H1 (cell line): ENCODE data around the gene GPC6. TPM values are rescaled to one million over a fixed set of nuclear protein-coding genes. Genes with fewer than 3 reads are reported as not detected.

Experiments
- CTCF ChIA-PET: fragments of 300-600 bp; sonication (Branson Sonifier 250); formaldehyde crosslinking; loops from one replicate; lab custom pipeline; 2021; ENCODE audit not compliant: partially characterized antibody; lab: Charles Lee
- POLR2A ChIA-PET: fragments of 300-600 bp; sonication (Branson Sonifier 250); formaldehyde crosslinking; loops from one replicate; lab custom pipeline; 2021; ENCODE audit warnings: inconsistent platforms; ENCODE audit not compliant: partially characterized antibody; lab: Charles Lee
- DNase-seq, 2 experiments: peaks; one replicate each; pipeline versions ENCODE4 v3.0.0 to v3.0.0-alpha.2; 2010 to 2022; ENCODE audit warnings: low spot score in 2 of 2, low read depth in 1 of 2, mixed read lengths in 1 of 2
- FAIRE-seq: peaks from 2 replicates; lab custom pipeline; 2011; peaks lifted over from hg19 to GRCh38; lab: Jason Lieb, UNC
- H2AFZ ChIP-seq: 2 replicates; pipeline ENCODE4 v1.8.1; 2012; ENCODE audit warnings: low read length, inconsistent platforms
- H2AK5ac ChIP-seq: 2 replicates; pipeline ENCODE4 v1.6.1; 2013; ENCODE audit warnings: low read depth, low read length
- H2BK120ac ChIP-seq: replicated peaks from 2 replicates; pipeline ENCODE3; 2013; ENCODE audit warnings: low read depth, low read length, inconsistent platforms
- H2BK12ac ChIP-seq: 2 replicates; pipeline ENCODE4 v1.6.1; 2013; ENCODE audit warnings: low read depth, low read length
- H2BK15ac ChIP-seq: 2 replicates; pipeline ENCODE4 v1.6.1; 2013; ENCODE audit warnings: low read length
- H2BK20ac ChIP-seq: 2 replicates; pipeline ENCODE4 v1.6.1; 2013; ENCODE audit warnings: low read length
- H2BK5ac ChIP-seq: 2 replicates; pipeline ENCODE4 v1.6.1; 2013; ENCODE audit warnings: low read depth, low read length
- H3K14ac ChIP-seq: 2 replicates; pipeline ENCODE4 v1.6.1; 2013; ENCODE audit warnings: inconsistent platforms; ENCODE audit not compliant: insufficient read length
- H3K18ac ChIP-seq: 2 replicates; pipeline ENCODE4 v1.6.1; 2013; ENCODE audit warnings: low read length; ENCODE audit errors: extremely low read depth
- H3K23ac ChIP-seq: 2 replicates; pipeline ENCODE4 v1.6.1; 2013; ENCODE audit warnings: inconsistent platforms; ENCODE audit not compliant: insufficient read length
- H3K23me2 ChIP-seq: 2 replicates; pipeline ENCODE4 v1.6.1; 2013; ENCODE audit warnings: low read depth, low read length
- H3K27ac ChIP-seq: 2 replicates; pipeline ENCODE4 v1.6.1; 2011; ENCODE audit warnings: low read depth, low read length, inconsistent platforms
- H3K27me3 ChIP-seq, 4 experiments: replicated peaks in 1 of 4; 1 replicate in 1 of 4; 2 replicates in 3 of 4; pipeline versions ENCODE4 v1.6.1 to v1.8.1; 2011 to 2013; ENCODE audit warnings: low read length in 3 of 4, mild to moderate bottlenecking in 3 of 4, inconsistent platforms in 2 of 4, mixed read lengths in 2 of 4, moderate library complexity in 1 of 4; ENCODE audit not compliant: control insufficient read depth in 3 of 4, insufficient read depth in 3 of 4; ENCODE audit errors: extremely low read depth in 1 of 4
- H3K36me3 ChIP-seq, 4 experiments: 2 replicates each; pipeline versions ENCODE4 v1.6.1 to v1.8.1; 2011 to 2013; ENCODE audit warnings: mild to moderate bottlenecking in 4 of 4, low read length in 3 of 4, moderate library complexity in 2 of 4, control low read depth in 1 of 4, inconsistent platforms in 1 of 4; ENCODE audit not compliant: insufficient read depth in 4 of 4, control insufficient read depth in 2 of 4
- H3K4ac ChIP-seq: replicated peaks from 2 replicates; pipeline ENCODE3; 2013; ENCODE audit warnings: low read length, low read depth, mixed read lengths, inconsistent platforms; ENCODE audit not compliant: insufficient read length
- H3K4me1 ChIP-seq, 4 experiments: replicated peaks in 1 of 4; 1 replicate in 1 of 4; 2 replicates in 3 of 4; pipeline versions ENCODE4 v1.6.1 to v1.8.1; 2011 to 2013; ENCODE audit warnings: low read length in 3 of 4, inconsistent platforms in 2 of 4, mixed read lengths in 1 of 4; ENCODE audit not compliant: insufficient read depth in 4 of 4, control insufficient read depth in 3 of 4
- H3K4me2 ChIP-seq, 2 experiments: 2 replicates each; pipeline versions ENCODE4 v1.6.1 to v1.8.1; 2011 to 2013; ENCODE audit warnings: low read depth in 2 of 2, low read length in 2 of 2, control low read depth in 1 of 2, inconsistent platforms in 1 of 2, mild to moderate bottlenecking in 1 of 2; ENCODE audit not compliant: insufficient read depth in 1 of 2
- H3K4me3 ChIP-seq, 4 experiments: fragments of 200-600, 300-600 bp in 1 of 4; sonication (generic), shearing (Covaris generic), sonication (Bioruptor Twin) in 1 of 4; 2 replicates each; pipeline versions ENCODE4 v1.5.1 to v1.8.1; 2011 to 2016; ENCODE audit warnings: low read length in 4 of 4, low read depth in 3 of 4, control low read depth in 2 of 4, inconsistent platforms in 2 of 4, mild to moderate bottlenecking in 2 of 4, mixed read lengths in 1 of 4, moderate library complexity in 1 of 4; ENCODE audit not compliant: insufficient read depth in 2 of 4; ENCODE audit errors: extremely low read depth in 1 of 4
- H3K56ac ChIP-seq: replicated peaks from 2 replicates; pipeline ENCODE3; 2013; ENCODE audit warnings: low read depth, mild to moderate bottlenecking, mixed read lengths, low read length, inconsistent platforms; ENCODE audit not compliant: insufficient read length
- H3K79me1 ChIP-seq: 2 replicates; pipeline ENCODE4 v1.6.1; 2013; ENCODE audit warnings: low read depth, low read length, control low read depth
- H3K79me2 ChIP-seq, 2 experiments: 2 replicates each; pipeline versions ENCODE4 v1.6.1 to v1.8.1; 2012 to 2013; ENCODE audit warnings: low read length in 2 of 2, mild to moderate bottlenecking in 2 of 2, inconsistent platforms in 1 of 2; ENCODE audit not compliant: insufficient read depth in 2 of 2, control insufficient read depth in 1 of 2
- H3K9ac ChIP-seq, 4 experiments: replicated peaks in 1 of 4; 1 replicate in 1 of 4; 2 replicates in 3 of 4; pipeline versions ENCODE4 v1.6.1 to v1.8.1; 2011 to 2013; ENCODE audit warnings: low read depth in 3 of 4, low read length in 3 of 4, control low read depth in 2 of 4, mild to moderate bottlenecking in 2 of 4, moderate library complexity in 2 of 4, inconsistent platforms in 1 of 4; ENCODE audit errors: extremely low read depth in 1 of 4
- H3K9me3 ChIP-seq, 2 experiments: 2 replicates each; pipeline versions ENCODE4 v1.6.1 to v1.8.1; 2012 to 2013; ENCODE audit warnings: mild to moderate bottlenecking in 2 of 2, moderate library complexity in 2 of 2, control low read depth in 1 of 2, inconsistent platforms in 1 of 2, low read depth in 1 of 2, low read length in 1 of 2, mixed read lengths in 1 of 2; ENCODE audit not compliant: insufficient read depth in 2 of 2
- H4K20me1 ChIP-seq, 2 experiments: replicated peaks in 1 of 2; 2 replicates each; pipeline versions ENCODE3 to v1.8.1; 2011 to 2013; ENCODE audit warnings: inconsistent platforms in 2 of 2, low read length in 2 of 2, mild to moderate bottlenecking in 1 of 2; ENCODE audit not compliant: insufficient read depth in 2 of 2, control insufficient read depth in 1 of 2
- H4K5ac ChIP-seq: 2 replicates; pipeline ENCODE4 v1.6.1; 2013; ENCODE audit warnings: low read length, low read depth, mixed read lengths, inconsistent platforms; ENCODE audit not compliant: insufficient read length
- H4K8ac ChIP-seq: 2 replicates; pipeline ENCODE4 v1.8.0; 2013; ENCODE audit warnings: mild to moderate bottlenecking, moderate library complexity, low read length, inconsistent platforms; ENCODE audit not compliant: insufficient read depth; ENCODE audit errors: extremely low read depth
- H4K91ac ChIP-seq: replicated peaks from 2 replicates; pipeline ENCODE3; 2013; ENCODE audit warnings: low read length, mixed read lengths, inconsistent platforms; ENCODE audit not compliant: insufficient read length
- CHD1 ChIP-seq: IDR thresholded peaks from 2 replicates; pipeline ENCODE4 v1.6.1; 2012; ENCODE audit warnings: low read depth, low read length, improper control_type of control experiment
- EZH2 ChIP-seq: fragments of 200-600 bp; sonication (generic); IDR thresholded peaks from 2 replicates; pipeline ENCODE4 v1.7.1; 2012; ENCODE audit warnings: low read depth, mild to moderate bottlenecking, moderate library complexity, low read length, inconsistent platforms; ENCODE audit not compliant: severe bottlenecking
- HDAC2 ChIP-seq, 2 experiments: fragments of 300-600 bp in 1 of 2; sonication (generic) in 1 of 2; IDR thresholded peaks; 2 replicates each; pipeline ENCODE4 v1.6.1; 2011 to 2012; ENCODE audit warnings: low read depth in 2 of 2, low read length in 2 of 2, mild to moderate bottlenecking in 2 of 2, moderate library complexity in 2 of 2, borderline replicate concordance in 1 of 2, inconsistent platforms in 1 of 2
- JUND ChIP-seq: IDR thresholded peaks from 2 replicates; pipeline ENCODE4 v1.6.1; 2011; ENCODE audit warnings: mild to moderate bottlenecking, improper control_type of control experiment, low read length
- KDM5A ChIP-seq: fragments of 200-600 bp; IDR thresholded peaks from 2 replicates; pipeline ENCODE4 v1.7.1; 2012; ENCODE audit warnings: mild to moderate bottlenecking, low read length, inconsistent platforms, mixed read lengths
- RAD21 ChIP-seq, 2 experiments: IDR thresholded peaks in 1 of 2; conservative IDR thresholded peaks in 1 of 2; 2 replicates each; pipeline ENCODE4 v1.6.1; 2011; ENCODE audit warnings: low read depth in 2 of 2, low read length in 2 of 2, improper control_type of control experiment in 1 of 2, inconsistent platforms in 1 of 2, mild to moderate bottlenecking in 1 of 2, moderate library complexity in 1 of 2
- RBBP5 ChIP-seq: IDR thresholded peaks from 2 replicates; pipeline ENCODE4 v1.7.1; 2012; ENCODE audit warnings: low read depth, mild to moderate bottlenecking, inconsistent platforms, low read length, moderate library complexity, borderline replicate concordance
- TAF7 ChIP-seq: optimal IDR thresholded peaks from 2 replicates; pipeline ENCODE3; 2011; ENCODE audit warnings: low read depth, mild to moderate bottlenecking, inconsistent platforms, low read length, moderate library complexity, borderline replicate concordance
- WGBS, 2 experiments: shearing (Covaris generic) in 1 of 2; methylation state at CpG; one replicate each; pipeline versions ENCODE4 v1.1.6 to v1.1.7; 2013 to 2015; ENCODE audit warnings: low lambda C conversion rate in 2 of 2, mixed read lengths in 2 of 2, inconsistent platforms in 1 of 2, low coverage in 1 of 2, missing lambda C conversion rate in 1 of 2; ENCODE audit not compliant: insufficient replicate concordance in 2 of 2, insufficient coverage in 1 of 2, insufficient read length in 1 of 2; ENCODE audit errors: extremely low coverage in 1 of 2, missing lambda C conversion rate in 1 of 2; 5-methylcytosine and 5-hydroxymethylcytosine counted together
- polyA plus RNA-seq, 7 experiments: library from polyadenylated mRNA; depleted of rRNA in 3 of 7; stranded (reverse) in 5 of 7; unstranded in 2 of 7; fragments of >200 nt in 5 of 7; fragments of 200-250 nt in 2 of 7; gene quantifications; 1 replicate in 5 of 7; 2 replicates in 1 of 7; 4 replicates in 1 of 7; pipeline versions ENCODE4 v1.2.1 to v1.2.3, GENCODE V29; 2011 to 2013; ENCODE audit warnings: missing spikeins in 2 of 7, mixed read lengths in 2 of 7
- total RNA-seq: library from RNA; stranded (reverse); fragmentation: NEBNext Ultra II Directional; extraction: Animal tissue kit (Norgen Biotek cat#: 25700); gene quantifications from 2 replicates; pipeline ENCODE4 v1.2.1, GENCODE V29; 2021
- TF ChIP-seq, protein P1 (sequence below), 3 experiments: IDR thresholded peaks; 1 replicate in 2 of 3; 2 replicates in 1 of 3; pipeline versions ENCODE4 v1.5.1 to v1.6.1; 2011; ENCODE audit warnings: low read length in 3 of 3, mild to moderate bottlenecking in 3 of 3, inconsistent platforms in 2 of 3, low read depth in 1 of 3, moderate library complexity in 1 of 3; ENCODE audit not compliant: insufficient read depth in 1 of 3; ENCODE audit errors: control extremely low read depth in 1 of 3

Gene GPC6
- total and polyA plus RNA-seq, 2 of the 8 experiments (the other 6 are each of a cell fraction or from before 2014, with no cell fraction given), result 5.4 to 12.0 TPM

- H3K23me2 ChIP-seq, result no peaks in the 10 kb centered on the region
- FAIRE-seq, result no peak
- H3K79me2 ChIP-seq, result no peaks in the 10 kb centered on the region
- no peak for TF ChIP-seq HDAC2 (IDR thresholded peaks at IDR 0.05; ENCODE audit: borderline replicate concordance in 1 of 2, low read depth in 2 of 2, low read length in 2 of 2)
- TF ChIP-seq KDM5A, result no peak
- TF ChIP-seq RAD21 (IDR thresholded peaks at IDR 0.05 in 1 of 2, conservative IDR thresholded peaks at IDR 0.05 in 1 of 2; ENCODE audit: low read depth in 2 of 2, low read length in 2 of 2), result peak; percentile 45 to 54
- TF ChIP-seq JUND, result no peak
- TF ChIP-seq CHD1, result no peak
- TF ChIP-seq RBBP5, result no peak
- no peak for TF ChIP-seq EZH2
- no peak for TF ChIP-seq TAF7
- TF ChIP-seq, protein P1, sequence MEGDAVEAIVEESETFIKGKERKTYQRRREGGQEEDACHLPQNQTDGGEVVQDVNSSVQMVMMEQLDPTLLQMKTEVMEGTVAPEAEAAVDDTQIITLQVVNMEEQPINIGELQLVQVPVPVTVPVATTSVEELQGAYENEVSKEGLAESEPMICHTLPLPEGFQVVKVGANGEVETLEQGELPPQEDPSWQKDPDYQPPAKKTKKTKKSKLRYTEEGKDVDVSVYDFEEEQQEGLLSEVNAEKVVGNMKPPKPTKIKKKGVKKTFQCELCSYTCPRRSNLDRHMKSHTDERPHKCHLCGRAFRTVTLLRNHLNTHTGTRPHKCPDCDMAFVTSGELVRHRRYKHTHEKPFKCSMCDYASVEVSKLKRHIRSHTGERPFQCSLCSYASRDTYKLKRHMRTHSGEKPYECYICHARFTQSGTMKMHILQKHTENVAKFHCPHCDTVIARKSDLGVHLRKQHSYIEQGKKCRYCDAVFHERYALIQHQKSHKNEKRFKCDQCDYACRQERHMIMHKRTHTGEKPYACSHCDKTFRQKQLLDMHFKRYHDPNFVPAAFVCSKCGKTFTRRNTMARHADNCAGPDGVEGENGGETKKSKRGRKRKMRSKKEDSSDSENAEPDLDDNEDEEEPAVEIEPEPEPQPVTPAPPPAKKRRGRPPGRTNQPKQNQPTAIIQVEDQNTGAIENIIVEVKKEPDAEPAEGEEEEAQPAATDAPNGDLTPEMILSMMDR (IDR thresholded peaks at IDR 0.05; ENCODE audit: control extremely low read depth in 1 of 3, insufficient read depth in 1 of 3, low read depth in 1 of 3, low read length in 3 of 3), result peak in 1 of 3 experiments; percentile 17; a peak in 1 of 4 replicates
Observed at GRCh38 chr13:93922063-93922855, 695.7 kb downstream of the GPC6 start.

More at GRCh38 chr13:93922063-93922855, 695.7 kb downstream of the GPC6 start:
- Histone ChIP-seq H2AK5ac (no peak overlapping the region), H3K4me2 (no peak overlapping the region), H3K4me1 (no peaks in the 10 kb centered on the region), H3K14ac (no peak overlapping the region), H3K56ac (no peak overlapping the region), H3K27me3 (no peaks in the 10 kb centered on the region), H3K79me1 (no peaks in the 10 kb centered on the region), H2BK12ac (no peak overlapping the region), H4K91ac (no peak overlapping the region), H2BK5ac (no peak overlapping the region), H4K8ac (no peak overlapping the region), H3K27ac (no peak overlapping the region), H3K4ac (no peak overlapping the region), H2BK20ac (no peak overlapping the region), H4K20me1 (no peaks in the 10 kb centered on the region), H2AFZ (no peak overlapping the region), H3K4me3 (no peak overlapping the region), H3K23ac (no peak overlapping the region), H3K9ac (no peak overlapping the region), H3K9me3 (no peaks in the 10 kb centered on the region), H3K18ac (no peak overlapping the region), H2BK15ac (no peak overlapping the region), H3K36me3 (no peaks in the 10 kb centered on the region), H4K5ac (no peak overlapping the region), H2BK120ac (no peak overlapping the region)
- WGBS, 2 experiments, result 80 to 100% methylated on average over 1 to 5 of the region's 5 CpGs
- POLR2A ChIA-PET, result no interaction called here
- no peak for DNase-seq
- CTCF ChIA-PET, result no interaction called here
